ENCODE results near the gene INSC. TPM values are rescaled to one million over a fixed set of nuclear protein-coding genes. Genes with fewer than 3 reads are reported as not detected.

INSC gene
- total and polyA plus RNA-seq, 2 of the 13 experiments (the other 11 are each of a cell fraction or from before 2014, with no cell fraction given): 0.09 TPM; not detected in 1

GRCh38 chr11:15119352-15119751 is 4.6 kb downstream of the INSC start:
- Histone ChIP-seq H3K9ac (ENCODE audit: insufficient read depth, low read depth, low read length) (no peak overlapping the region), H3K4me3 (replicated peaks in 1 of 3; ENCODE audit: insufficient read depth in 1 of 3, low read depth in 2 of 3, low read length in 3 of 3) (no peak overlapping the region), H3K27ac (ENCODE audit: extremely low read length, insufficient read depth, low read length) (no peak overlapping the region), H3K4me2 (ENCODE audit: low read depth, low read length) (no peak overlapping the region), H3K79me2 (ENCODE audit: insufficient read depth, low read length) (no peaks in the 10 kb centered on the region), H3K36me3 (replicated peaks in 1 of 2; ENCODE audit: control insufficient read depth in 1 of 2, insufficient read depth in 2 of 2, low read length in 2 of 2) (no peaks in the 10 kb centered on the region), H3K9me3 (ENCODE audit: low read length) (no peaks in the 10 kb centered on the region), H3K27me3 (ENCODE audit: control insufficient read depth in 1 of 2, insufficient read depth in 2 of 2, low read length in 2 of 2) (no peaks in the 10 kb centered on the region; a peak in 1 of 5 replicates), H2AFZ (ENCODE audit: low read length) (no peak overlapping the region), H3K4me1 (ENCODE audit: insufficient read depth, low read length) (no peaks in the 10 kb centered on the region), H4K20me1 (ENCODE audit: insufficient read depth, low read length) (no peaks in the 10 kb centered on the region)
- WGBS (ENCODE audit: low lambda C conversion rate): 3% methylated on average over 4 of the region's 4 CpGs
- in situ Hi-C loops (cut with HindIII; ENCODE audit: extremely low pct_ligation_motif_present, low pct_unique_long_range_greater_than_20kb): no loop called here
- ATAC-seq: no peak
- ChIA-PET POLR2A (no interaction called here), CTCF (ENCODE audit: low intra/inter-chr PET ratio, low total read pairs) (no interaction called here)
- no TSS peak for BruUV-seq (replicated peaks)
- TF ChIP-seq ZNF598 (CRISPR knock-in tag; IDR thresholded peaks at IDR 0.05; ENCODE audit: borderline replicate concordance) (no peak), PBX2 (CRISPR knock-in tag; IDR thresholded peaks at IDR 0.05) (no peak), SPEN (CRISPR knock-in tag; IDR thresholded peaks at IDR 0.05; ENCODE audit: low read depth) (no peak), ZNF777 (CRISPR knock-in tag; IDR thresholded peaks at IDR 0.05) (no peak), FOXJ3 (CRISPR knock-in tag; IDR thresholded peaks at IDR 0.05; ENCODE audit: borderline replicate concordance) (no peak), ZNF713 (CRISPR knock-in tag; IDR thresholded peaks at IDR 0.05) (no peak), ATRX (CRISPR knock-in tag; IDR thresholded peaks at IDR 0.05; ENCODE audit: borderline replicate concordance) (no peak), CEBPB (IDR thresholded peaks at IDR 0.05; ENCODE audit: borderline replicate concordance, low read depth, low read length) (no peak), ZNF839 (CRISPR knock-in tag; IDR thresholded peaks at IDR 0.05; ENCODE audit: borderline replicate concordance) (no peak)
- intact Hi-C loops (cut with micrococcal nuclease; ENCODE audit: unreplicated experiment): no loop called here
- DNase-seq (ENCODE audit: low spot score): no peak
- no peak for FAIRE-seq

GRCh38 chr11:15119826-15120225 is 5.1 kb downstream of the INSC start:
- Histone ChIP-seq H3K4me1 (ENCODE audit: insufficient read depth, low read length) (no peaks in the 10 kb centered on the region), H3K9ac (ENCODE audit: insufficient read depth, low read depth, low read length) (no peak overlapping the region), H4K20me1 (ENCODE audit: insufficient read depth, low read length) (no peaks in the 10 kb centered on the region), H3K79me2 (ENCODE audit: insufficient read depth, low read length) (no peaks in the 10 kb centered on the region), H3K27me3 (ENCODE audit: control insufficient read depth in 1 of 2, insufficient read depth in 2 of 2, low read length in 2 of 2) (no peaks in the 10 kb centered on the region; a peak in 1 of 5 replicates), H3K4me3 (replicated peaks in 1 of 3; ENCODE audit: insufficient read depth in 1 of 3, low read depth in 2 of 3, low read length in 3 of 3) (no peak overlapping the region), H3K4me2 (ENCODE audit: low read depth, low read length) (no peak overlapping the region), H3K27ac (ENCODE audit: extremely low read length, insufficient read depth, low read length) (no peak overlapping the region), H3K9me3 (ENCODE audit: low read length) (no peaks in the 10 kb centered on the region), H3K36me3 (replicated peaks in 1 of 2; ENCODE audit: control insufficient read depth in 1 of 2, insufficient read depth in 2 of 2, low read length in 2 of 2) (no peaks in the 10 kb centered on the region), H2AFZ (ENCODE audit: low read length) (no peak overlapping the region)
- DNase-seq (ENCODE audit: low spot score): no peak
- FAIRE-seq: no peak
- no TSS peak for BruUV-seq (replicated peaks)
- ChIA-PET CTCF (ENCODE audit: low intra/inter-chr PET ratio, low total read pairs) (no interaction called here), POLR2A (no interaction called here)
- in situ Hi-C loops (cut with HindIII; ENCODE audit: extremely low pct_ligation_motif_present, low pct_unique_long_range_greater_than_20kb) (no loop called here), intact Hi-C loops (cut with micrococcal nuclease; ENCODE audit: unreplicated experiment) (no loop called here)
- 20% methylated on average over 1 of the region's 1 CpG for WGBS (ENCODE audit: low lambda C conversion rate)
- no peak for ATAC-seq
- TF ChIP-seq AGO1 (IDR thresholded peaks at IDR 0.05; ENCODE audit: low read depth, low read length, poor library complexity, severe bottlenecking) (no peak), ZNF337 (CRISPR knock-in tag; IDR thresholded peaks at IDR 0.05; ENCODE audit: borderline replicate concordance, low read depth) (no peak), ZNF280B (CRISPR knock-in tag; IDR thresholded peaks at IDR 0.05; ENCODE audit: borderline replicate concordance) (no peak), WIZ (CRISPR knock-in tag; IDR thresholded peaks at IDR 0.05) (no peak), RARG (CRISPR knock-in tag; IDR thresholded peaks at IDR 0.05; ENCODE audit: low read depth) (no peak), TFE3 (CRISPR knock-in tag; IDR thresholded peaks at IDR 0.05) (no peak), MIER2 (CRISPR knock-in tag; IDR thresholded peaks at IDR 0.05) (no peak), SUZ12 (IDR thresholded peaks at IDR 0.05; ENCODE audit: low read depth, low read length) (no peak)

Data from HepG2 (cell line).